Mesendoderm (in vitro differentiated cells): ENCODE data around the gene MED26.

Experiments used
- DNase-seq: peaks from one replicate; pipeline ENCODE4 v3.0.0; 2013
- H2AK5ac ChIP-seq: 2 replicates; pipeline ENCODE4 v1.6.1; 2013; ENCODE audit warnings: low read length, inconsistent platforms
- H2BK120ac ChIP-seq: 2 replicates; pipeline ENCODE4 v1.6.1; 2013; ENCODE audit warnings: low read depth, mild to moderate bottlenecking, low read length, moderate library complexity, mixed read lengths
- H2BK15ac ChIP-seq: replicated peaks from 2 replicates; pipeline ENCODE4 v1.6.1; 2013; ENCODE audit warnings: low read depth, mild to moderate bottlenecking, moderate library complexity
- H2BK5ac ChIP-seq: 2 replicates; pipeline ENCODE4 v1.6.1; 2013; ENCODE audit warnings: low read length, inconsistent platforms
- H3K18ac ChIP-seq: 2 replicates; pipeline ENCODE4 v1.6.1; 2013; ENCODE audit warnings: mild to moderate bottlenecking, low read length, mixed read lengths
- H3K23ac ChIP-seq: one replicate; pipeline ENCODE4 v1.6.1; 2013; ENCODE audit warnings: low read length
- H3K27ac ChIP-seq: 2 replicates; pipeline ENCODE4 v1.5.1; 2013; ENCODE audit warnings: low read depth, mild to moderate bottlenecking, inconsistent platforms, low read length, moderate library complexity
- H3K27me3 ChIP-seq: 2 replicates; pipeline ENCODE4 v1.6.1; 2013; ENCODE audit warnings: low read length, control low read depth, mild to moderate bottlenecking, inconsistent platforms; ENCODE audit not compliant: insufficient read depth, poor library complexity
- H3K36me3 ChIP-seq: 2 replicates; pipeline ENCODE4 v1.6.1; 2013; ENCODE audit warnings: low read length, inconsistent platforms; ENCODE audit not compliant: control insufficient read depth, insufficient read depth
- H3K4ac ChIP-seq: one replicate; pipeline ENCODE4 v1.6.1; 2013; ENCODE audit warnings: low read depth, mild to moderate bottlenecking, low read length, moderate library complexity
- H3K4me1 ChIP-seq: 2 replicates; pipeline ENCODE4 v1.6.1; 2013; ENCODE audit warnings: low read depth, low read length, inconsistent platforms; ENCODE audit not compliant: control insufficient read depth
- H3K4me2 ChIP-seq: 2 replicates; pipeline ENCODE4 v1.6.1; 2013; ENCODE audit warnings: low read length
- H3K4me3 ChIP-seq: 2 replicates; pipeline ENCODE4 v1.5.1; 2013; ENCODE audit warnings: mild to moderate bottlenecking, low read length
- H3K56ac ChIP-seq: one replicate; pipeline ENCODE4 v1.6.1; 2013; ENCODE audit warnings: low read length
- H3K79me1 ChIP-seq: 2 replicates; pipeline ENCODE4 v1.6.1; 2013; ENCODE audit warnings: low read length, inconsistent platforms
- H3K79me2 ChIP-seq: 2 replicates; pipeline ENCODE4 v1.6.1; 2013; ENCODE audit warnings: mild to moderate bottlenecking, low read length; ENCODE audit not compliant: control insufficient read depth, insufficient read depth
- H3K9ac ChIP-seq: 2 replicates; pipeline ENCODE4 v1.6.1; 2013; ENCODE audit warnings: low read length, inconsistent platforms
- H4K5ac ChIP-seq: one replicate; pipeline ENCODE4 v1.6.1; 2013; ENCODE audit warnings: low read length
- H4K8ac ChIP-seq: one replicate; pipeline ENCODE4 v1.6.1; 2013; ENCODE audit warnings: low read depth, mild to moderate bottlenecking, control low read depth, low read length, moderate library complexity
- WGBS: extraction: QIAGEN DNeasy Blood & Tissue Kit; methylation state at CpG from one replicate; pipeline ENCODE4 v1.1.7; 2013; ENCODE audit warnings: low lambda C conversion rate, missing lambda C conversion rate; ENCODE audit not compliant: insufficient coverage; ENCODE audit errors: extremely low coverage; 5-methylcytosine and 5-hydroxymethylcytosine counted together

MED26 gene

DNA sequence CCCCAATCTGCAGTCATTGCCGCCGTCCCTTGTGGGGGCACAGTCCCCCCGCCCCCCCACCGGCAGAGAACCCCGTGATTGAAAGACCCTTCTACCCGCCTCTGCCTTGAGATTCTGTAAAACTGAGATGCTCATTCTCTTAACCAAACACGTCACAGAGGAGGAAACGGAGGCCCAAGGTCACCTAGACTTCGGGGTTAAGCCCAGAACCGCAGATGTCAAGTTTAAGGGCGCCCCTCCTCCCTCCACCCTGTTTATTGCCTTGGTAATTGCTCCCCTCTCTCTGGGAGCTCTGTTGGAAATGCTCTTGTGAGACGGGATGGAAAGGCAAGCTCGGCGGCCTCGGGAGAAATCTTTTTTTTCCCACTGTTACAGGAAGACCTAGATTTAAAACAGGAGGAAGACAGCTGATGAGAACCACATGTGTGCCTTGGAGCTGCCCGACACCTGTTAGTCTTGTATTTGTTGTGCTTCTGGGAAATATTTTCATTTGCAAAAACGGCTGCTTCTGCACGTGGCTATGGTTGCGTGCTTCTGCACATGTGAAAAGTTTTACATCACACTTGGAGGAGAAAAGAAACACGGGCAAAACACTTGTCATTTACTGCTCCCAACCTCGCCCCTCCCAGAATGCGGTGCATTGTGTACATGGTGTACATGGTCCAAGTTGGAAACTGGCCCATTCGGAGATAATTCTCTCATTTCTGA is 1.1 kb upstream of the MED26 start:
- no peak overlapping the region for H2BK5ac ChIP-seq
- H3K36me3 ChIP-seq = peaks cover 5% of the 10 kb centered on the region
- H2BK15ac ChIP-seq = no peak overlapping the region
- no peak overlapping the region for H2BK120ac ChIP-seq
- H3K56ac ChIP-seq = peak overlapping the region; percentile 97
- H3K79me2 ChIP-seq = peaks cover 35% of the 10 kb centered on the region
- peak overlapping the region; percentile 54 for H3K18ac ChIP-seq
- DNase-seq = peak; percentile 26
- H3K4ac ChIP-seq = no peak overlapping the region
- H3K27ac ChIP-seq = no peak overlapping the region
- H2AK5ac ChIP-seq = no peak overlapping the region
- no CpG with 5 or more reads among the region's 23 CpGs for WGBS
- peak overlapping the region; percentile 94 for H3K9ac ChIP-seq
- peak overlapping the region; percentile 28 for H4K8ac ChIP-seq
- no peak overlapping the region for H3K4me3 ChIP-seq
- H3K27me3 ChIP-seq = no peaks in the 10 kb centered on the region
- peaks cover 15% of the 10 kb centered on the region for H3K79me1 ChIP-seq
- no peak overlapping the region for H3K23ac ChIP-seq
- no peak overlapping the region for H4K5ac ChIP-seq
- peaks cover 3% of the 10 kb centered on the region for H3K4me1 ChIP-seq
- H3K4me2 ChIP-seq = peak overlapping the region; percentile 17

DNA sequence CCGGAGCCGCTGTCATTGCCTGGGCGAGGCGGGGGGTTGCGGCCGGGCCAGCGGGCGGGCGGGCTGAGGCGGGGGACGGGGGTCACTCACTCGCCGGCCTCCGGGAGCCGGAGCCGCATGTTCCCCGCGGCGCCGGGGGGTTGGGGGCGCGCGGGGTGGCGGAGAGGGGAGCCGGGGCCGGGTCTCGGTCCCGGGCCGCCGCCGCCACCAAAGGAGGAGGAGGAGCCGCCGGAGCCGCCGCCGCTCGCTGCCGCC is 149 bp downstream of the MED26 start:
- H4K8ac ChIP-seq = no peak overlapping the region
- peaks cover 3% of the 10 kb centered on the region for H3K4me1 ChIP-seq
- H2AK5ac ChIP-seq = no peak overlapping the region
- H3K36me3 ChIP-seq = peaks cover 5% of the 10 kb centered on the region
- no CpG with 5 or more reads among the region's 38 CpGs for WGBS
- no peak overlapping the region for H3K27ac ChIP-seq
- H3K9ac ChIP-seq = peak overlapping the region; percentile 68
- H3K18ac ChIP-seq = peak overlapping the region; percentile 7
- no peak overlapping the region for H2BK15ac ChIP-seq
- H3K4me3 ChIP-seq = peak overlapping the region; percentile 68
- H3K4ac ChIP-seq = peak overlapping the region; percentile 84
- H3K4me2 ChIP-seq = peak overlapping the region; percentile 38
- H4K5ac ChIP-seq = no peak overlapping the region
- no peak overlapping the region for H2BK5ac ChIP-seq
- no peak for DNase-seq
- H3K79me1 ChIP-seq = peaks cover 21% of the 10 kb centered on the region
- no peaks in the 10 kb centered on the region for H3K27me3 ChIP-seq
- H2BK120ac ChIP-seq = no peak overlapping the region
- H3K23ac ChIP-seq = no peak overlapping the region
- H3K56ac ChIP-seq = peak overlapping the region; percentile 84
- peaks cover 48% of the 10 kb centered on the region for H3K79me2 ChIP-seq

DNA sequence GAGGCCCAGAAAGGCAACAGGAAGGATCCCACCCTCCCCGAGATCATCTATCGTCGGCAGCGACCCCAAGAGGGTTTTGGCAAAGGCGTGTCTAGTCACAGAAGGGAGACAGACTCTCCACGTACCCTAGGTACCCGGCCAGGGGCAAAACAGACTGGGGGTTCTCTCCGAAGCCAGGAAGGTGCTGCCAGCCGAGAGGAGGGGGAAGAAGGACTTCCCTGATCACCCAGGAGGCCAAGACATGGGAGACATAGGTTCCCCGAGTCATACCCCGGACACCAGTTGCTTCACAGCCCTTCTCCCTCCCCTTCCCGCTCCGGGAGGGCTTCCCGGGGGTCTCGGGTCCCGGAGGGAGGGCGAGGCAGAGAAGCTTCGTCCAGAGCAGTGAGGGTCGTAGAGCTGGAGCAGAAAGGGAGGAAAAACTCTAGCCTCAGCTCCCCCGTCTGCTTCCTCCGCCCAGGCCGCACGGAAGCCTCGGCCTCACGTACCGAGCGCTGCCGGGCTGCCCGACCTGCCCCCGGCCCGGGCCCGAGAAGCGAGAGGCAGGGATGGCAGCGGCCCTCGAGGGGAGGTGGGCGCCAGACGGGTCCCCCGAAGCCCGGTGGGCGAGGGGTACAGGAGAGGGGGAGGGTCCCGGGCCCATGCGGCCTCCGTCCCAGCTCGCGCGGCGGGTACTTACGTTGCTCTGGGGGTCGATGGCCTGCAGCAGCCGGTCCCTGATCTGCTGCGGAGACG is 644 bp downstream of the MED26 start:
- H2AK5ac ChIP-seq = no peak overlapping the region
- no peak overlapping the region for H3K23ac ChIP-seq
- no peak overlapping the region for H4K8ac ChIP-seq
- H4K5ac ChIP-seq = no peak overlapping the region
- peaks cover 26% of the 10 kb centered on the region for H3K79me1 ChIP-seq
- H2BK15ac ChIP-seq = no peak overlapping the region
- H3K56ac ChIP-seq = peak overlapping the region; percentile 84
- H3K4ac ChIP-seq = peak overlapping the region; percentile 84
- H3K4me3 ChIP-seq = peak overlapping the region; percentile 68
- WGBS = no CpG with 5 or more reads among the region's 52 CpGs
- H3K9ac ChIP-seq = peak overlapping the region; percentile 68
- no peak overlapping the region for H2BK120ac ChIP-seq
- H3K4me1 ChIP-seq = peaks cover 3% of the 10 kb centered on the region
- no peaks in the 10 kb centered on the region for H3K27me3 ChIP-seq
- peak; percentile 34 for DNase-seq
- H3K79me2 ChIP-seq = peaks cover 53% of the 10 kb centered on the region
- H2BK5ac ChIP-seq = no peak overlapping the region
- H3K18ac ChIP-seq = peak overlapping the region; percentile 7
- no peak overlapping the region for H3K27ac ChIP-seq
- H3K36me3 ChIP-seq = peaks cover 5% of the 10 kb centered on the region
- peak overlapping the region; percentile 82 for H3K4me2 ChIP-seq

DNA sequence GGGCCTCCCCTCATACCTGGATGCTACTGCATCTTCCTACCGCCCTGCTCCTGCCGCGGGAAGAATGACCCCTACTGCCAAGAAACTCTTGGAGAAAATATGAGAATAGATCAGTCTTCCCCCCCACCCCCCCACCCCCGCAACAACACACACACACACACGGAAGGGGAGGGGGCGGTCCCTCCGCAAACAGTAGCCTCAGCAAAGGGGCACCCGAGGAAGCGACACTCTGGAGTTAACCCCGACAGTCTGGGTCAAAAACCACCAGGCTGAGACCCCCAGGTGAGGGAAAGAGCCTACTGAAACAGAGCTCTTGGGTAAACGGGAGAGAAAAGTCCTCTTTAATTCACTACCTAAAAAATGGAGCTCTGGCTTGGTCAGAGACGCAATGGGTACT is 1.2 kb downstream of the MED26 start:
- Histone ChIP-seq H3K23ac (no peak overlapping the region), H3K27ac (no peak overlapping the region), H3K79me1 (peaks cover 29% of the 10 kb centered on the region), H4K5ac (no peak overlapping the region), H3K36me3 (peaks cover 5% of the 10 kb centered on the region), H3K79me2 (peaks cover 59% of the 10 kb centered on the region), H2BK15ac (no peak overlapping the region), H3K4me1 (peaks cover 3% of the 10 kb centered on the region), H3K4me2 (peak overlapping the region; percentile 82), H2BK120ac (no peak overlapping the region), H3K9ac (peak overlapping the region; percentile 68), H3K56ac (peak overlapping the region; percentile 84), H3K18ac (no peak overlapping the region), H2AK5ac (no peak overlapping the region), H2BK5ac (no peak overlapping the region), H3K4me3 (peak overlapping the region; percentile 68), H3K4ac (no peak overlapping the region), H4K8ac (no peak overlapping the region), H3K27me3 (no peaks in the 10 kb centered on the region)
- WGBS = no CpG with 5 or more reads among the region's 12 CpGs
- no peak for DNase-seq

DNA sequence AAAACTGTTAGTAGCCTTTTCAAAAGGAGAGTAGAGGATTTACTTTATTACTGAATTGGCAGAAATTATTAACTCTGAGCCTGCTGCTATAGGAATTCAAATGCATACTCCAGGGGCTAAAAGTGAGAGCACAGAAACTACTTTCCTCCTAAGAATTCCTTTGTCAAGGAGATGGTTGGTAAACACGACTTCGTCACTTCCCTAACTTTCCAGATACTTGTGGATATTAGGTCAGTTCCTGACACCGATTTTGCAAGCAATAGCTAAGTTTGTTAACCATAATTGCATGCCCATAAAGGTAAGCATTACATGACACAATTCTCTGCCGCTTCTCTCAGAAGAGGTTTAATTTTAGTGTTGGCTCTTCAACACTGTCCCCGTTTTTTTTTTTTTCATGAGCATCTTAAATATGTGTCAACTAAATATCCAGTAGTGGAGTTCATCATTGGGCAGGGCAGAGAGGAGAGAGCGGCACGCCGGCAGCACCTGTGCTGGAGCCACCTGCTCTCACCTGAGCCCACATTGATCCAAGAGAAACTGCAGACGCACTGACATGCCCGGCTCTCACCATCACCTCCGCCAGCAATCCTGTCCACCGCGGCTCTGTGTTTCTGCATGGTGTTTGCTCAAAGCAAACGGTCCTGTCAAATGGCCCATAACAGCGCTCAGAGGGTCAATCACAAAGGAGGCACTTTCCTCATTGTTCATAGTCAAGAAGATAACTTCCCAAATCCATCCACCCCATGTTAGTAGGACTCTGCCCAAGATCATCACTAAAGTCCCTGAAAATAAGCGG is 2.6 kb downstream of the MED26 start:
- no peak overlapping the region for H3K4me3 ChIP-seq
- H2BK120ac ChIP-seq = no peak overlapping the region
- DNase-seq = no peak
- no peak overlapping the region for H2AK5ac ChIP-seq
- H2BK5ac ChIP-seq = no peak overlapping the region
- H3K36me3 ChIP-seq = peaks cover 2% of the 10 kb centered on the region
- peak overlapping the region; percentile 1 for H3K9ac ChIP-seq
- H3K23ac ChIP-seq = no peak overlapping the region
- H4K5ac ChIP-seq = no peak overlapping the region
- no peak overlapping the region for H3K18ac ChIP-seq
- H3K79me1 ChIP-seq = peaks cover 35% of the 10 kb centered on the region
- no peak overlapping the region for H3K56ac ChIP-seq
- WGBS = no CpG with 5 or more reads among the region's 16 CpGs
- H3K4me1 ChIP-seq = peaks cover 3% of the 10 kb centered on the region
- H3K4me2 ChIP-seq = no peak overlapping the region
- H3K79me2 ChIP-seq = peaks cover 73% of the 10 kb centered on the region
- H2BK15ac ChIP-seq = no peak overlapping the region
- H3K4ac ChIP-seq = no peak overlapping the region
- H3K27me3 ChIP-seq = no peaks in the 10 kb centered on the region
- no peak overlapping the region for H3K27ac ChIP-seq
- no peak overlapping the region for H4K8ac ChIP-seq
